ENCODE results near the gene CERS3.
A peak's percentile ranks its signal among the peaks of the same experiment; 100 is the strongest.

CERS3 gene

DNA sequence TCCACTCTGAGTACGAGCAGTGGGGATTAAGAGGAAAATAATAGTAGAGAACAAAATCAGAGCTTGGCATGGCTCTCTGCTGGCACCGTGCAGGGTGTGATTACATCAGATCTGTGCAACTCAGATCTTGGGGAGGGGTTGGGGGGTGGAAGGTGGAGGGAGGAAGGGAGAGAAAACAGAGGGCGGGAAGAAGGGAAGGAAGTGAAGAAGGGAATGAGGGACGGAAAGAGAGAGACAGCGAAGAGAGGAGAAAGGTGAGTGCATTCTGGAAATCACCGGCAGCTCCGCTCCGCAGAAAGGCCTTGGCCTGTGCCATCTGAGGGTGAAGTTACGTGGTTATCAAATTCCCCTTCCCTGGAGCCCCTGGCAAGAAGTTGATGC is 156.0 kb downstream of the CERS3 start:
- no peaks in the 10 kb centered on the region for H3K36me3 ChIP-seq
- TF ChIP-seq Cebpa-rat (IDR thresholded peaks at IDR 0.05), result no peak
- no peak overlapping the region for H3K4me3 ChIP-seq
- H3K27ac ChIP-seq, result no peak overlapping the region
- no peaks in the 10 kb centered on the region for H4K20me1 ChIP-seq
- H3K4me1 ChIP-seq, result no peaks in the 10 kb centered on the region
- no peak overlapping the region for H3K4me2 ChIP-seq
- H3K27me3 ChIP-seq, result no peaks in the 10 kb centered on the region
- no peak overlapping the region for H3K9ac ChIP-seq
- H3K9me3 ChIP-seq, result peaks cover 41% of the 10 kb centered on the region

GRCh38 chr15:100355342-100355741 is 173.4 kb downstream of the CERS3 start:
- H3K36me3 ChIP-seq, result no peaks in the 10 kb centered on the region

DNA sequence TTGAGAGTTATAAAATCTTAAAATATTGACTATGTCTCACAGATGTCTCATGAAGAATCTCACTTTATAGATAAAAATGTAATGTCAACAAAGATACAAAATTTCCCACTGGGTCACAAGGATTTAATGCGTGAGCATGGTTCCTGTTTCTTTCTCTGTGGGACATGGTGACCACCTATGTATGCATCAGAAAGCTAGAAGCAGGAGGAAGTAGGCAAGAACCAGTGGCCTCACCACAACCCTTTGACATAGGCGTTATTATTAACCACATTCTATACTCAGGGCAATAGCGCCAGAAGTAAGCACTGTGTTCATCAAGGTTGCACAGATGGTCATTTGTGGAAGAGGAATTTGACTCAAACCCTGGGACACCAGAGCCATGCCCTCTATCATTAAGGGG is 175.3 kb downstream of the CERS3 start:
- H3K4me2 ChIP-seq, result no peak overlapping the region
- no peaks in the 10 kb centered on the region for H4K20me1 ChIP-seq
- TF ChIP-seq Cebpa-rat (IDR thresholded peaks at IDR 0.05), result no peak
- peaks cover 17% of the 10 kb centered on the region for H3K27me3 ChIP-seq
- H3K9ac ChIP-seq, result no peak overlapping the region
- peaks cover 8% of the 10 kb centered on the region; the same call in 1 of the 2 replicates for H3K4me1 ChIP-seq
- no peak overlapping the region for H3K4me3 ChIP-seq
- H3K9me3 ChIP-seq, result peaks cover 14% of the 10 kb centered on the region
- no peaks in the 10 kb centered on the region for H3K36me3 ChIP-seq
- no peak overlapping the region for H3K27ac ChIP-seq

More at GRCh38 chr15:100355342-100355741, 173.4 kb downstream of the CERS3 start:
- Histone ChIP-seq H4K20me1 (no peaks in the 10 kb centered on the region), H3K9me3 (peaks cover 9% of the 10 kb centered on the region; the same call in 1 of the 2 replicates), H3K27ac (no peak overlapping the region), H3K4me3 (no peak overlapping the region), H3K4me1 (no peaks in the 10 kb centered on the region), H3K27me3 (peaks cover 5% of the 10 kb centered on the region; the same call in 1 of the 2 replicates), H3K9ac (no peak overlapping the region), H3K4me2 (no peak overlapping the region)
- TF ChIP-seq Cebpa-rat (IDR thresholded peaks at IDR 0.05), result no peak

DNA sequence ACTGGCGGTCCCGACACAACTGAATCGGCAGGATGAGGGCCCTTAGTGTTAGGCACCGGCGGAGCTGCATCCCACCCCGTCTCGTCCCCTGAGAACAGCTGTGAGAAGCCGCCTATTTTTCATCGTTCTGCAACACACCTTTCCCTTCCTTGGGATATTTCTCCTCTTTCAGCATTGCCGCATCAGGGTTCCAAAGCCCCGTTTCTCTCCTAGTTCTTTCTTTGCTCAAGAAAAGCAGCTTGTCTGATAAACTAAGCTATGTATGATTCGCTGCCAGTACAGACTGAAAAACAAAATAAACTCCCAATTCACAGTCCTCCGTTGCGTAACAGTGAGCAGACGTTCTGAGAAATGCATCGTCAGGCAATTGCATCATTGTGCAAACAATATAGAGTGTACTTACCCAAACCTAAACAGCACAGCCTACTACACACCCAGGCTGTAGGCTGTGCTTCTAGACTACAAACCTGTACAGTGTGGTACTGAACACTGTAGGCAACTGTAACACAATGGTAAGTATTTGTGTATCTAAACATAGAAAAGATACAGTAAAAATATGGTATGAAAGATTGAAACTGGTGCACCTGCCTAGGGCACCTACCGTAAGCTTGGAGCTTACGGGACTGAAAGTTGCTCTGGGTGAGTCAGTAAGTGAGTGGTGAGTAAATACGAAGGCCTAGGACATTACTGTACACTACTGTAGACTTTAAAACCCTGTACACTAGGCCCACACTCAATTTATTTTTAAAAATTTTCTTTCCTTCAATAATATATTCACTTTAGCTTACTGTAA is 178.1 kb downstream of the CERS3 start:
- no peaks in the 10 kb centered on the region for H4K20me1 ChIP-seq
- no peak overlapping the region for H3K9ac ChIP-seq
- peak overlapping the region; percentile 84 for H3K4me2 ChIP-seq
- H3K27ac ChIP-seq, result no peak overlapping the region
- peaks cover 14% of the 10 kb centered on the region for H3K9me3 ChIP-seq
- no peaks in the 10 kb centered on the region for H3K36me3 ChIP-seq
- H3K4me1 ChIP-seq, result peaks cover 8% of the 10 kb centered on the region; the same call in 1 of the 2 replicates
- H3K4me3 ChIP-seq, result no peak overlapping the region
- TF ChIP-seq Cebpa-rat (IDR thresholded peaks at IDR 0.05), result 0 out of 2 replicates have a peak, but pooled peaks have one; percentile 45
- peaks cover 17% of the 10 kb centered on the region for H3K27me3 ChIP-seq
